HEK293 (cell line): ENCODE measurements around the gene SLC38A4.

ENCODE experiments used
- ZNF324 ChIP-seq: fragments of 450-650 bp; formaldehyde crosslinking; IDR thresholded peaks from 2 replicates; pipeline ENCODE4 v1.5.1; 2016; ENCODE audit warnings: missing biosample characterization, missing genetic modification characterization
- TF ChIP-seq, protein P1 (sequence below): fragments of 450-650 bp; formaldehyde crosslinking; IDR thresholded peaks from 2 replicates; pipeline ENCODE4 v1.5.1; 2016; ENCODE audit warnings: missing biosample characterization, missing genetic modification characterization

DNA sequence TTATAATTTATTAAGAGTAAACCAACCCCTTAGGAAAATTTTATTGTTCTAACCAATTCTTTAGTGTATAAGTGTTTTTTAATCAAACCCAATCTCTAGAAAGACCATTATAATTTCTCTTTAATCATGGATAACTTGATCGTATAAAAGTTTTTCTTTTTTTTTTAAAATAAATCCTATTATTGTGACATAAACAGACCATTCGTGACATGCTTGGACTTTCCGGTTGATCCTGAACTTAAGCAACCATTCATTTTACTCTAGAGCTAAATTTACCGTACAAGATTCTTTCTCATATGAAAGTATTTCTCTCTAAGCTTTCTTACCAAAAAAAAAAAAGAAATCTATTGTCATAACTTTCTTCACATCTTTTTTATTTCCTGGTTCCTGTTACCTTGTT lies 32.6 kb upstream of the SLC38A4 start:
- TF ChIP-seq, protein P1, sequence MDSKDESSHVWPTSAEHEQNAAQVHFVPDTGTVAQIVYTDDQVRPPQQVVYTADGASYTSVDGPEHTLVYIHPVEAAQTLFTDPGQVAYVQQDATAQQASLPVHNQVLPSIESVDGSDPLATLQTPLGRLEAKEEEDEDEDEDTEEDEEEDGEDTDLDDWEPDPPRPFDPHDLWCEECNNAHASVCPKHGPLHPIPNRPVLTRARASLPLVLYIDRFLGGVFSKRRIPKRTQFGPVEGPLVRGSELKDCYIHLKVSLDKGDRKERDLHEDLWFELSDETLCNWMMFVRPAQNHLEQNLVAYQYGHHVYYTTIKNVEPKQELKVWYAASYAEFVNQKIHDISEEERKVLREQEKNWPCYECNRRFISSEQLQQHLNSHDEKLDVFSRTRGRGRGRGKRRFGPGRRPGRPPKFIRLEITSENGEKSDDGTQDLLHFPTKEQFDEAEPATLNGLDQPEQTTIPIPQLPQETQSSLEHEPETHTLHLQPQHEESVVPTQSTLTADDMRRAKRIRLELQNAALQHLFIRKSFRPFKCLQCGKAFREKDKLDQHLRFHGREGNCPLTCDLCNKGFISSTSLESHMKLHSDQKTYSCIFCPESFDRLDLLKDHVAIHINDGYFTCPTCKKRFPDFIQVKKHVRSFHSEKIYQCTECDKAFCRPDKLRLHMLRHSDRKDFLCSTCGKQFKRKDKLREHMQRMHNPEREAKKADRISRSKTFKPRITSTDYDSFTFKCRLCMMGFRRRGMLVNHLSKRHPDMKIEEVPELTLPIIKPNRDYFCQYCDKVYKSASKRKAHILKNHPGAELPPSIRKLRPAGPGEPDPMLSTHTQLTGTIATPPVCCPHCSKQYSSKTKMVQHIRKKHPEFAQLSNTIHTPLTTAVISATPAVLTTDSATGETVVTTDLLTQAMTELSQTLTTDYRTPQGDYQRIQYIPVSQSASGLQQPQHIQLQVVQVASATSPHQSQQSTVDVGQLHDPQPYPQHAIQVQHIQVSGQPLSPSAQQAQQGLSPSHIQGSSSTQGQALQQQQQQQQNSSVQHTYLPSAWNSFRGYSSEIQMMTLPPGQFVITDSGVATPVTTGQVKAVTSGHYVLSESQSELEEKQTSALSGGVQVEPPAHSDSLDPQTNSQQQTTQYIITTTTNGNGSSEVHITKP (tag by site-specific recombination) = no peak
- no peak for TF ChIP-seq ZNF324 (tag by site-specific recombination)
